ENCODE data around the gene KDM4C. TPM values are rescaled to one million over a fixed set of nuclear protein-coding genes. Genes with fewer than 3 reads are reported as not detected.

KDM4C gene
- total and polyA plus RNA-seq, 2 donors, result 20.3 to 36.2 TPM

DNA sequence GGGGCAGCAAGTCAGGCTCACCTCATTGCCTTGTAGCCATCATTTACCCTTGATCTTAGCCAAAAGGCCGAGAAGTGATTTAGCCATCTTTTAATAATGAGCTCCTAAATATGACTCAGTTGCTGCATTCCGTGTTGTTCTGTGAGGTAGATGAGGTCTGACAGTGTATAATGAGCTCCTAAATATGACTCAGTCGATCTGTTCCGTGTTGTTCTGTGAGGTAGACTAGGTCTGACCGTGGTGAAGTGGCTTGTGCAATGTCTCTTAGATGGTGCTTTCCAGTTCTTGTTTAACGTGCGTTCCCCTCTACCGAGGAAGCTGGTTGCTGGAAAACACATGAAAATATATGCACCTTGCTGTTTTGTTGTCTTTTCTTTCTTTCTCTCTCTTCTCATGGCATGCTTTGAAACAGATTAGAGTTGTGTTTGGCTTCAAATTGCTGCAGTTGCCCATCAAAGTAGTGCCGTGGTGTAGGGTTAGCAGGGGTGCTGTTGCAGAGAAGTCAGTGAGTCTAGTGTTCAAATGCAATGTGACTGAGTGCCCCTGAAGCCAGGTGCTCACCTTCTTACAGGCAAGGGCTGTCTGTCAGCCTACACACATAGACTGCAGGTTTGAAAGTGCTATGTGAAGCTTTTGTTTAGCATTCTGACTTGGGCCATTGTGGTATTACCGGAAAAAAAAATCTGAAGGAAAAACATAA is 118.6 kb downstream of the KDM4C start:
- Histone ChIP-seq H3K4me3 (ENCODE audit: low read length in 2 of 2) (no peak overlapping the region), H3K36me3 (ENCODE audit: control insufficient read depth in 2 of 2, insufficient read depth in 2 of 2, low read length in 1 of 2) (peaks cover 0 to 7% of the 10 kb centered on the region in 2 donors), H3K27ac (ENCODE audit: low read depth in 1 of 2, low read length in 1 of 2) (peak overlapping the region in 1 of 2 donors; percentile 21), H3K27me3 (ENCODE audit: control insufficient read depth in 2 of 2, insufficient read depth in 1 of 2, low read length in 1 of 2) (no peaks in the 10 kb centered on the region), H3K9me3 (ENCODE audit: control insufficient read depth in 2 of 2, insufficient read depth in 1 of 2, low read length in 1 of 2) (no peaks in the 10 kb centered on the region), H3K4me1 (ENCODE audit: control insufficient read depth in 2 of 2, insufficient read depth in 2 of 2, low read length in 2 of 2) (peaks cover 0 to 13% of the 10 kb centered on the region in 2 donors)
- peak in 4 of 9 donors; percentile 25 to 52 (median 28) for DNase-seq (ENCODE audit: low read depth in 6 of 9, low spot score in 9 of 9)
- 97% methylated on average over 10 of the region's 10 CpGs for WGBS

DNA sequence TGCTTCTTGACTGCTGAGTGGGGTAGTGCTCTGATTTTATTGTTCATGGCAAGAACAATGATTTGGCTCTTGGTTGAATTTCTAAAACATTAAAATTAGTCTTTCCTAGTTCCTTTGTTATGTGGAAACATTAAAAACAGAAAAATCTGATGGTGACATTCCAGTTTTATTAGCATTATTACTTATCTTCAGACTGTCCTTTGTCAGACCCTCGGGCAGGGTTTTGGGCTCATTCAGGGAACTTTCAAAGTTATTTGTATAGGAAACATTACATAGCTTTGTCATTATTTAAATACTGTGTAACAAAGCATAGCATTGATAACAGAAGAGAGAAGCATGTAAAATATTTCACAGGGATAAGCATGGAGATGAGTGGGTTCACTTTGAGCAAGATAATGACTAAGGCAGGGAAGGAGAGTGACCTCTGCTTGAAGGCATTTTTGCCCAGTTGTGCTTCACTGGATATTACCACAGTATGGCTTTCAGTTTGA is 119.9 kb downstream of the KDM4C start:
- Histone ChIP-seq H3K27me3 (ENCODE audit: control insufficient read depth in 2 of 2, insufficient read depth in 1 of 2, low read length in 1 of 2) (no peaks in the 10 kb centered on the region), H3K4me1 (ENCODE audit: control insufficient read depth in 2 of 2, insufficient read depth in 2 of 2, low read length in 2 of 2) (peaks cover 0 to 13% of the 10 kb centered on the region in 2 donors), H3K36me3 (ENCODE audit: control insufficient read depth in 2 of 2, insufficient read depth in 2 of 2, low read length in 1 of 2) (peaks cover 0 to 7% of the 10 kb centered on the region in 2 donors), H3K27ac (ENCODE audit: low read depth in 1 of 2, low read length in 1 of 2) (no peak overlapping the region), H3K4me3 (ENCODE audit: low read length in 2 of 2) (no peak overlapping the region), H3K9me3 (ENCODE audit: control insufficient read depth in 2 of 2, insufficient read depth in 1 of 2, low read length in 1 of 2) (no peaks in the 10 kb centered on the region)
- DNase-seq (ENCODE audit: low read depth in 6 of 9, low spot score in 9 of 9), result no peak
- 98% methylated on average over 1 of the region's 1 CpG for WGBS

DNA sequence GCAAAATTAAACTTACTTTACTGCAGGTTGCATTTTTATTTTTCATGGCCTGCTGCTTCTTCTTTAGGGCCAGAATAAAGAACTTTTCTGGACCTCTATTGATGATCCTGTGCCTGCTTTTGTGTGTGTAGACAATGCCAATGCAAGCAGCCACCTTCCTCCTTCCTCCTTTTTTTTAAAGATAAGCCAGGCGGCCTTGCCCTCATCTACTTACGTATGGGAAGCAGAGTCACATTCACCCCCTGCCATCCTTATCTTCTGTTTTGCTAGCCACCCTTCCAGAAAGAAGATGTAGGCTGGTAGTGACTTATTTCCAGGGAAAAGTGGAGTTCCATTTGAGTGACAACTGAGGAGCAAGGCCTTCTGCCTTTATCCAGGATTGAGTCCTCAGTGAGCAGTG is 122.9 kb downstream of the KDM4C start:
- Histone ChIP-seq H3K4me3 (ENCODE audit: low read length in 2 of 2) (no peak overlapping the region), H3K27ac (ENCODE audit: low read depth in 1 of 2, low read length in 1 of 2) (no peak overlapping the region), H3K9me3 (ENCODE audit: control insufficient read depth in 2 of 2, insufficient read depth in 1 of 2, low read length in 1 of 2) (no peaks in the 10 kb centered on the region), H3K36me3 (ENCODE audit: control insufficient read depth in 2 of 2, insufficient read depth in 2 of 2, low read length in 1 of 2) (peaks cover 0 to 7% of the 10 kb centered on the region in 2 donors), H3K27me3 (ENCODE audit: control insufficient read depth in 2 of 2, insufficient read depth in 1 of 2, low read length in 1 of 2) (no peaks in the 10 kb centered on the region), H3K4me1 (ENCODE audit: control insufficient read depth in 2 of 2, insufficient read depth in 2 of 2, low read length in 2 of 2) (peaks cover 0 to 13% of the 10 kb centered on the region in 2 donors)
- no peak for DNase-seq (ENCODE audit: low read depth in 6 of 9, low spot score in 9 of 9)
- 97% methylated on average over 2 of the region's 2 CpGs for WGBS

DNA sequence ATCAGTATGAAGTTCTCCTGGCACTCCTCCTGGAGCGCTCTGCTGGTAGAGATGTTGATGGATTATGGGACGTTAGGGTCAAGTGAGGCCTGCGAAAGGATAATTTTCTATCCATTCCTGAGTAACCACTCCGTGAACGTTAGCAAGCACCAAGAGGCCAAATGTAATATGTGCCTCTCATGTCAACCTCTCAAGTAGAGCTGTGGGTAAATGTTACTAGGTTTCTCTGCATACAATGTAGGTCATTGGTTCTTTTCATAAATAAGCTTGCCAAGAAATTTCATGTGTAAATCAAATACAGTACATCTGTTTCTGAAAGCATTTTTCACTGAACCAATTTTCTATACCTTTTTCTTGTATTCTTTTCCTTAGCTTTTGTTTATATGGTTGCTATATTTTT is 126.3 kb downstream of the KDM4C start:
- Histone ChIP-seq H3K36me3 (ENCODE audit: control insufficient read depth in 2 of 2, insufficient read depth in 2 of 2, low read length in 1 of 2) (peaks cover 0 to 17% of the 10 kb centered on the region in 2 donors), H3K27me3 (ENCODE audit: control insufficient read depth in 2 of 2, insufficient read depth in 1 of 2, low read length in 1 of 2) (no peaks in the 10 kb centered on the region), H3K9me3 (ENCODE audit: control insufficient read depth in 2 of 2, insufficient read depth in 1 of 2, low read length in 1 of 2) (no peaks in the 10 kb centered on the region), H3K4me3 (ENCODE audit: low read length in 2 of 2) (no peak overlapping the region), H3K27ac (ENCODE audit: low read depth in 1 of 2, low read length in 1 of 2) (no peak overlapping the region), H3K4me1 (ENCODE audit: control insufficient read depth in 2 of 2, insufficient read depth in 2 of 2, low read length in 2 of 2) (no peaks in the 10 kb centered on the region)
- DNase-seq (ENCODE audit: low read depth in 6 of 9, low spot score in 9 of 9), result no peak
- 98% methylated on average over 5 of the region's 5 CpGs for WGBS

DNA sequence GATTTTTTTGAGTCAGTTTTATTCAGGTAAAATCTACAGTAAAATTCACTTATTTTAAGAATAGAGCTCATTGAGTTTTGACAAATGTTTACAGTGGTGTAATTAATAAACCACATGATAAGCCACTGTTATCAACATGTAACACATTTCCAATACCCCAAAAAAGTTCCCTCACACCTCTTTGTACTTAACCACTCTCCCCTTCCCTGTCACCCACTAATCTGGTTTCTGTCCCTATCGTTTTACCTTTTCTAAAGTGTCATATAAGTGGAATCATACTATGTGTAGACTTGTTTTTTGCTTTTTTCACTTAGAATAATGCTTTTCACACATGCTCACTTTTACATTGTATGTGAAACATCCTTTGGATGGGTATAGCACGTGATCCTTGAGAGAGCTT is 127.2 kb downstream of the KDM4C start:
- Histone ChIP-seq H3K4me3 (ENCODE audit: low read length in 2 of 2) (no peak overlapping the region), H3K4me1 (ENCODE audit: control insufficient read depth in 2 of 2, insufficient read depth in 2 of 2, low read length in 2 of 2) (no peaks in the 10 kb centered on the region), H3K9me3 (ENCODE audit: control insufficient read depth in 2 of 2, insufficient read depth in 1 of 2, low read length in 1 of 2) (no peaks in the 10 kb centered on the region), H3K27me3 (ENCODE audit: control insufficient read depth in 2 of 2, insufficient read depth in 1 of 2, low read length in 1 of 2) (no peaks in the 10 kb centered on the region), H3K27ac (ENCODE audit: low read depth in 1 of 2, low read length in 1 of 2) (no peak overlapping the region), H3K36me3 (ENCODE audit: control insufficient read depth in 2 of 2, insufficient read depth in 2 of 2, low read length in 1 of 2) (peaks cover 5 to 20% of the 10 kb centered on the region in 2 donors)
- WGBS, result 91% methylated on average over 2 of the region's 2 CpGs
- DNase-seq (ENCODE audit: low read depth in 6 of 9, low spot score in 9 of 9), result no peak

DNA sequence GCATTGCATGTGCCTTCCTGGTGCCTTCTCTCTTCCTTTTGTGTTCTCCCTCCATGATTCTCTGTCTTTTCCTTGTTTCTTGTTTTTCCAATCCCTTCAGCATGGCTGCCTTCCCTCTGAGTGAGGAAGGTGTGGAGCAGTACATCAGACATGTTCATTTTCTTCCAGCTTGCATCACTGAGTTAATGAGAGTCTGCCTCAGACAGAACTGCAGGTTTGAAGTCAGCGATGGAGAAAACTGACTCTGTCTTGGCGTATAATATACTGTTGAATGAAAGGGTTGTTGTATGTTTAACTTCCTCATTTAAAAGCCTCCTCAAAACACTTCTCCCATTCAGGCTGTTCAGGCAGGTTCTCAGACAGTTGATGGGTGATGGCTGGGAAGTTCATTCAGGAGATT is 129.3 kb downstream of the KDM4C start:
- Histone ChIP-seq H3K4me3 (ENCODE audit: low read length in 2 of 2) (no peak overlapping the region), H3K27ac (ENCODE audit: low read depth in 1 of 2, low read length in 1 of 2) (no peak overlapping the region), H3K9me3 (ENCODE audit: control insufficient read depth in 2 of 2, insufficient read depth in 1 of 2, low read length in 1 of 2) (no peaks in the 10 kb centered on the region), H3K4me1 (ENCODE audit: control insufficient read depth in 2 of 2, insufficient read depth in 2 of 2, low read length in 2 of 2) (no peaks in the 10 kb centered on the region), H3K36me3 (ENCODE audit: control insufficient read depth in 2 of 2, insufficient read depth in 2 of 2, low read length in 1 of 2) (peaks cover 5 to 15% of the 10 kb centered on the region in 2 donors), H3K27me3 (ENCODE audit: control insufficient read depth in 2 of 2, insufficient read depth in 1 of 2, low read length in 1 of 2) (no peaks in the 10 kb centered on the region)
- 96% methylated on average over 2 of the region's 2 CpGs for WGBS
- DNase-seq (ENCODE audit: low read depth in 6 of 9, low spot score in 9 of 9), result no peak

DNA sequence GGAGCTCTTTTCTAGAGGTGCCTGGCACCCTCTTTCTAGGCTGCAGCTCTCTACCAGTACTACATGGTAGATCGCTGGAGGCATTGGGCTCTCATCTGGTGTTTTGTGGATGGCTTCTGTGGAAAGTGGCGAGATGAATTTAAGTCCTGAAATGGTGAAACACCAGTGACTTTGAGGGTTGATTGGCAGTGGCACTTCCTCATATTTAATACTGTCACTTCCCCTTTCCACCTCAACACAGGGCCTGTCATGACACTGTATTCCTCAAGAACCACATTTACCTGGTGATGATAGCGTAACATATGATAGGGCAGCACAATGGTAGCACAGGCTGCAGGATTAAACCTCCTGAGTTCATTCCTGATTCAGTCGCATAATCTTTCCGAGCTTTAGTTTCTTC is 132.1 kb downstream of the KDM4C start:
- WGBS, result 98% methylated on average over 5 of the region's 5 CpGs
- DNase-seq (ENCODE audit: low read depth in 6 of 9, low spot score in 9 of 9), result no peak
- peaks cover 13 to 32% of the 10 kb centered on the region in 2 donors for H3K36me3 ChIP-seq (ENCODE audit: control insufficient read depth in 2 of 2, insufficient read depth in 2 of 2, low read length in 1 of 2)
- H3K27me3 ChIP-seq (ENCODE audit: control insufficient read depth in 2 of 2, insufficient read depth in 1 of 2, low read length in 1 of 2), result no peaks in the 10 kb centered on the region
- H3K4me3 ChIP-seq (ENCODE audit: low read length in 2 of 2), result no peak overlapping the region
- H3K27ac ChIP-seq (ENCODE audit: low read depth in 1 of 2, low read length in 1 of 2), result no peak overlapping the region
- peaks cover 0 to 2% of the 10 kb centered on the region in 2 donors for H3K4me1 ChIP-seq (ENCODE audit: control insufficient read depth in 2 of 2, insufficient read depth in 2 of 2, low read length in 2 of 2)
- no peaks in the 10 kb centered on the region for H3K9me3 ChIP-seq (ENCODE audit: control insufficient read depth in 2 of 2, insufficient read depth in 1 of 2, low read length in 1 of 2)

DNA sequence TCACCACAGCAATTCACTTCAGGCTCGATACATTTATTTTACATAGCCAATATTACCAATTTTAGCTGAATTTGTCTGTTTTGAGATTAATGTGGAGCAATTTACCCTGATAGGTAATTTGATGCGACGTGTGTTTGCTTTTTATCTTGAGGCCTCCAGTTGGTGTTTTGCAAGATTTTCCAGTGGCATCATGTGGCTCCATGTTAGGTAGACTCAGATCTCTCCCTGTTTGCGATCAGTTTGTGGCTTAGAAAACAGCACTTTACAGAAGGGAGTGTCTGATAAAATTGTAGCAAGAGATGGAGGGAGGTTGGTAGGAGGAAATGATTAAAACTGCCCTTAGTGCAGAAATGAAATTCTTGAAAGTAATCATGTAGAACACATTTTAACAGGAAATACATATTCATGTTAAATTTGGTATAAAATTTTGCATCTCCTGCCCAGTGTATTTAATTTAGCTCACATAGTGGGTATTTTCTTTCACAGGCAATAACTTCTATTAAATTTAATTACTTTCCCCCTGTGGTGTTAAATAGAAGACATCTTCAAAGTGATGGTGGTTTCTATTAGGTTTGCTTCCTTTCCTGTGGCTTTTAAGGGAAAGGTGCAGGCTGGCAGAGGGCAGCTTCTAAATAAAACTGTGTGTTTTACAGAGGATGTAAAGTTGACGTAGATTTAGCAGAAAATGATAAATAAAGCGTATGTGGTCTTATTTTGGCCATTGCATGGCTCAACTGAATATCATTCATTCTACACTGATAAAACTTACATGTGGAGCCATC is 135.8 kb downstream of the KDM4C start:
- Histone ChIP-seq H3K36me3 (ENCODE audit: control insufficient read depth in 2 of 2, insufficient read depth in 2 of 2, low read length in 1 of 2) (peaks cover 17 to 26% of the 10 kb centered on the region in 2 donors), H3K27ac (ENCODE audit: low read depth in 1 of 2, low read length in 1 of 2) (no peak overlapping the region), H3K27me3 (ENCODE audit: control insufficient read depth in 2 of 2, insufficient read depth in 1 of 2, low read length in 1 of 2) (no peaks in the 10 kb centered on the region), H3K4me1 (ENCODE audit: control insufficient read depth in 2 of 2, insufficient read depth in 2 of 2, low read length in 2 of 2) (peaks cover 0 to 7% of the 10 kb centered on the region in 2 donors), H3K9me3 (ENCODE audit: control insufficient read depth in 2 of 2, insufficient read depth in 1 of 2, low read length in 1 of 2) (no peaks in the 10 kb centered on the region), H3K4me3 (ENCODE audit: low read length in 2 of 2) (no peak overlapping the region)
- DNase-seq (ENCODE audit: low read depth in 6 of 9, low spot score in 9 of 9), result no peak
- WGBS, result 83% methylated on average over 6 of the region's 6 CpGs

DNA sequence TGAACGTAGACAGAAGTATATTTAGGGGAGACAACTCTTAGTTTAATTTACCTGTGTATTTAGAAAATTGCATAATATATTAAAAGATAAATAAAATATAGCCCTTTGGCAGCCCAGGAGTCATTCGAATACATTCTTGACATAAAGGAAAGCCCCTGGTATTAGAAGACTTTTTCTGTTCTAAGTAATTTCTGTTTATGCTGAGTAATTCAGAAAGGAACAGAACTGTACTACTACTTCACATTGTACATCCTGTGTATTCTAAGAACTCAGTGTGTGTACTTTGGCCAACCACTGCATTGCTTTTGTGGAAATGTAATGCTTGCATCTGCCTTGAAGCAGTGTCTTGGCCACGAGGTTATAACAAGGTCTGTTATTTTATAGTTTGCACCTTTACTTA is 136.4 kb downstream of the KDM4C start:
- H3K4me1 ChIP-seq (ENCODE audit: control insufficient read depth in 2 of 2, insufficient read depth in 2 of 2, low read length in 2 of 2), result peaks cover 0 to 7% of the 10 kb centered on the region in 2 donors
- 45% methylated on average over 3 of the region's 3 CpGs for WGBS
- H3K27me3 ChIP-seq (ENCODE audit: control insufficient read depth in 2 of 2, insufficient read depth in 1 of 2, low read length in 1 of 2), result no peaks in the 10 kb centered on the region
- peak in 1 of 9 donors; percentile 28 for DNase-seq (ENCODE audit: low read depth in 6 of 9, low spot score in 9 of 9)
- no peaks in the 10 kb centered on the region for H3K9me3 ChIP-seq (ENCODE audit: control insufficient read depth in 2 of 2, insufficient read depth in 1 of 2, low read length in 1 of 2)
- no peak overlapping the region for H3K27ac ChIP-seq (ENCODE audit: low read depth in 1 of 2, low read length in 1 of 2)
- no peak overlapping the region for H3K4me3 ChIP-seq (ENCODE audit: low read length in 2 of 2)
- peaks cover 17 to 26% of the 10 kb centered on the region in 2 donors for H3K36me3 ChIP-seq (ENCODE audit: control insufficient read depth in 2 of 2, insufficient read depth in 2 of 2, low read length in 1 of 2)
